Fibroblast of lung (primary cell): ENCODE data around the gene MCF2L2.

Source experiments
- CTCF ChIP-seq, 2 donors: IDR thresholded peaks in 1 of 2; conservative IDR thresholded peaks in 1 of 2; 1 replicate in 1 of 2; 2 replicates in 1 of 2; pipeline ENCODE4 v1.5.1; 2011 to 2012; ENCODE audit warnings: low read length in 2 of 2, control low read depth in 1 of 2, inconsistent platforms in 1 of 2, low read depth in 1 of 2, mild to moderate bottlenecking in 1 of 2
- EZH2 ChIP-seq: IDR thresholded peaks from 2 replicates; pipeline ENCODE4 v1.5.1; 2012; ENCODE audit warnings: low read length, control low read depth, mild to moderate bottlenecking; ENCODE audit errors: missing control alignments

GRCh38 chr3:183197734-183198133 lies 230.7 kb downstream of the MCF2L2 start:
- no peak for TF ChIP-seq CTCF (conservative IDR thresholded peaks at IDR 0.05 in 1 of 2, IDR thresholded peaks at IDR 0.05 in 1 of 2; ENCODE audit: low read depth in 1 of 2, low read length in 2 of 2)
- no peak for TF ChIP-seq EZH2
